GM23338 (cell line): ENCODE results near the gene ATP6V0E2. TPM values are rescaled to one million over a fixed set of nuclear protein-coding genes. Genes with fewer than 3 reads are reported as not detected.

Experiments
- ATAC-seq: fragments of 200-7000 bp; cut with Tn5 transposase; 3 replicates; pipeline ENCODE4 v1.9.1; 2020
- DNase-seq: peaks from one replicate; pipeline ENCODE4 v3.0.0-alpha.2; 2015; ENCODE audit warnings: low spot score
- H2AFZ ChIP-seq: fragments of 200-600 bp; sonication (generic); 2 replicates; pipeline ENCODE4 v1.8.0; 2016; ENCODE audit warnings: antibody characterized with exemption, mild to moderate bottlenecking, moderate library complexity
- H3F3A ChIP-seq: fragments of 200-600 bp; sonication (generic); replicated peaks from 2 replicates; pipeline ENCODE4 v1.8.0; 2017; ENCODE audit warnings: antibody characterized with exemption, mixed run types, low read depth
- H3K27ac ChIP-seq: fragments of 200-600 bp; sonication (generic); 2 replicates; pipeline ENCODE4 v1.6.1; 2016; ENCODE audit warnings: low read depth
- H3K27me3 ChIP-seq: fragments of 200-600 bp; sonication (generic); 2 replicates; pipeline ENCODE4 v1.8.0; 2016; ENCODE audit warnings: mild to moderate bottlenecking, mixed run types, moderate library complexity; ENCODE audit not compliant: insufficient read depth
- H3K36me3 ChIP-seq: fragments of 200-600 bp; sonication (generic); 2 replicates; pipeline ENCODE4 v1.8.0; 2016; ENCODE audit warnings: mild to moderate bottlenecking; ENCODE audit not compliant: insufficient read depth
- H3K4me1 ChIP-seq: fragments of 200-600 bp; sonication (generic); 2 replicates; pipeline ENCODE4 v1.8.0; 2016; ENCODE audit warnings: mild to moderate bottlenecking, moderate library complexity; ENCODE audit not compliant: insufficient read depth
- H3K4me2 ChIP-seq: fragments of 200-600 bp; sonication (generic); 2 replicates; pipeline ENCODE4 v1.7.1; 2017; ENCODE audit warnings: mixed run types
- H3K4me3 ChIP-seq: fragments of 200-600 bp; sonication (generic); 2 replicates; pipeline ENCODE4 v1.6.1; 2016; ENCODE audit warnings: mixed run types
- H3K79me2 ChIP-seq: fragments of 200-600 bp; sonication (generic); replicated peaks from 2 replicates; pipeline ENCODE4 v1.8.0; 2017; ENCODE audit warnings: mild to moderate bottlenecking; ENCODE audit not compliant: insufficient read depth
- H3K9me2 ChIP-seq: fragments of 200-600 bp; sonication (generic); 2 replicates; pipeline ENCODE4 v1.8.0; 2017; ENCODE audit not compliant: insufficient read depth
- H4K20me1 ChIP-seq: fragments of 200-600 bp; sonication (generic); replicated peaks from 2 replicates; pipeline ENCODE4 v1.8.0; 2017; ENCODE audit warnings: mild to moderate bottlenecking; ENCODE audit not compliant: insufficient read depth
- H3K27ac Mint-ChIP-seq: 2 replicates; pipeline ENCODE4 v1.8.0; 2020; ENCODE audit warnings: inconsistent platforms, mild to moderate bottlenecking, moderate library complexity, mixed read lengths
- H3K27me3 Mint-ChIP-seq: 3 replicates; pipeline ENCODE4 v1.8.0; 2022; ENCODE audit warnings: low read depth, mild to moderate bottlenecking, moderate library complexity, mixed read lengths, inconsistent platforms; ENCODE audit not compliant: insufficient read depth, poor library complexity
- H3K36me3 Mint-ChIP-seq: 3 replicates; pipeline ENCODE4 v1.8.0; 2021; ENCODE audit warnings: low read depth, mild to moderate bottlenecking, inconsistent platforms, moderate library complexity, mixed read lengths
- H3K4me1 Mint-ChIP-seq: 3 replicates; pipeline ENCODE4 v1.8.0; 2020; ENCODE audit warnings: mild to moderate bottlenecking, inconsistent platforms, mixed read lengths
- H3K4me3 Mint-ChIP-seq: 3 replicates; pipeline ENCODE4 v1.8.0; 2021; ENCODE audit warnings: moderate library complexity, mild to moderate bottlenecking, inconsistent platforms, mixed read lengths
- H3K9me3 Mint-ChIP-seq: 3 replicates; pipeline ENCODE4 v1.8.0; 2020; ENCODE audit warnings: moderate library complexity, mild to moderate bottlenecking, inconsistent platforms, mixed read lengths
- CREB1 ChIP-seq: fragments of 250-450 bp; sonication (Bioruptor Pico); IDR thresholded peaks from 2 replicates; pipeline ENCODE4 v1.5.0; 2020; ENCODE audit warnings: low read depth, mild to moderate bottlenecking, moderate library complexity
- CTCF ChIP-seq, 2 experiments: fragments of 200-600 bp in 1 of 2; sonication (generic) in 1 of 2; conservative IDR thresholded peaks; 2 replicates each; pipeline versions ENCODE4 v1.5.1 to v1.6.1; 2016 to 2017; ENCODE audit warnings: antibody characterized with exemption in 2 of 2, low read depth in 2 of 2, mild to moderate bottlenecking in 2 of 2, moderate library complexity in 1 of 2
- ETS1 ChIP-seq: IDR thresholded peaks from 2 replicates; pipeline ENCODE4 v1.6.1; 2016; ENCODE audit warnings: antibody characterized with exemption
- EZH2 ChIP-seq: fragments of 200-600 bp; sonication (generic); IDR thresholded peaks from one replicate; pipeline ENCODE4 v1.8.0; 2017; ENCODE audit warnings: antibody characterized with exemption, mild to moderate bottlenecking, low read depth; ENCODE audit not compliant: unreplicated experiment
- EZH2phosphoT487 ChIP-seq: fragments of 200-600 bp; sonication (generic); IDR thresholded peaks from one replicate; pipeline ENCODE4 v1.8.1; 2018; ENCODE audit warnings: antibody characterized with exemption; ENCODE audit not compliant: unreplicated experiment
- JUNB ChIP-seq: IDR thresholded peaks from one replicate; pipeline ENCODE4 v1.6.1; 2016; ENCODE audit warnings: antibody characterized with exemption; ENCODE audit not compliant: unreplicated experiment
- NANOG ChIP-seq: IDR thresholded peaks from 2 replicates; pipeline ENCODE4 v1.6.1; 2016; ENCODE audit warnings: antibody characterized with exemption, borderline replicate concordance
- POLR2AphosphoS5 ChIP-seq: IDR thresholded peaks from 2 replicates; pipeline ENCODE4 v1.6.1; 2016; ENCODE audit warnings: antibody characterized with exemption, low read depth
- REST ChIP-seq: IDR thresholded peaks from one replicate; pipeline ENCODE4 v1.6.1; 2018; ENCODE audit warnings: antibody characterized with exemption; ENCODE audit not compliant: unreplicated experiment
- STAT1 ChIP-seq: IDR thresholded peaks from one replicate; pipeline ENCODE4 v1.6.1; 2016; ENCODE audit warnings: antibody characterized with exemption; ENCODE audit not compliant: unreplicated experiment
- ZNF114 ChIP-seq: fragments of 250-450 bp; sonication (Bioruptor Pico); IDR thresholded peaks from 2 replicates; pipeline ENCODE4 v1.5.0; 2020; ENCODE audit warnings: mild to moderate bottlenecking, moderate library complexity
- ZNF331 ChIP-seq: fragments of 250-450 bp; sonication (Bioruptor Pico); IDR thresholded peaks from 2 replicates; pipeline ENCODE4 v1.5.0; 2020; ENCODE audit warnings: low read depth, mild to moderate bottlenecking, moderate library complexity
- ZNF462 ChIP-seq: fragments of 250-450 bp; sonication (Bioruptor Pico); IDR thresholded peaks from 2 replicates; pipeline ENCODE4 v1.5.0; 2020; ENCODE audit warnings: mild to moderate bottlenecking, moderate library complexity
- polyA plus RNA-seq: library from polyadenylated mRNA; unstranded; fragments of >200 nt; fragmentation: Nextera tagmentation; extraction: Ambion mirVana; gene quantifications from 2 replicates; pipeline ENCODE4 v1.2.1, GENCODE V29; 2016
- total RNA-seq: library from RNA; depleted of rRNA; stranded (reverse); fragments of >200 nt; shearing (Covaris generic); gene quantifications from 2 replicates; pipeline ENCODE4 v1.2.3, GENCODE V29; 2014

ATP6V0E2 gene
- total and polyA plus RNA-seq, 2 experiments from 2014 or later: 15.6 to 34.7 TPM

GRCh38 chr7:149850716-149851115 is 23.1 kb upstream of the ATP6V0E2 start:
- ATAC-seq (no peak), DNase-seq (no peak)
- Mint-ChIP-seq H3K4me3 (no peak overlapping the region), H3K27me3 (peaks cover 9% of the 10 kb centered on the region), H3K4me1 (peaks cover 27% of the 10 kb centered on the region), H3K9me3 (no peaks in the 10 kb centered on the region), H3K27ac (no peak overlapping the region), H3K36me3 (no peaks in the 10 kb centered on the region)
- Histone ChIP-seq H4K20me1 (no peaks in the 10 kb centered on the region; the same call in 1 of the 2 replicates), H2AFZ (no peak overlapping the region), H3K4me2 (no peak overlapping the region), H3K4me3 (no peak overlapping the region), H3K79me2 (no peaks in the 10 kb centered on the region), H3K36me3 (no peaks in the 10 kb centered on the region), H3K27me3 (no peaks in the 10 kb centered on the region), H3K4me1 (peaks cover 19% of the 10 kb centered on the region), H3K27ac (no peak overlapping the region), H3F3A (0 out of 2 replicates have a peak, but pooled peaks cover 3% of the 10 kb centered on the region), H3K9me2 (no peaks in the 10 kb centered on the region)
- TF ChIP-seq ETS1 (no peak), STAT1 (no peak), CREB1 (no peak), CTCF (conservative IDR thresholded peaks at IDR 0.05; ENCODE audit: low read depth in 2 of 2) (no peak), NANOG (no peak), JUNB (no peak), REST (no peak), EZH2 (no peak), POLR2AphosphoS5 (no peak), ZNF114 (CRISPR knock-in tag) (no peak), EZH2phosphoT487 (no peak), ZNF331 (no peak), ZNF462 (CRISPR knock-in tag) (no peak)
